ENCODE data around the gene LPP. TPM values are rescaled to one million over a fixed set of nuclear protein-coding genes. Genes with fewer than 3 reads are reported as not detected.

The LPP gene
- total RNA-seq, 1 donor: 196 TPM

DNA sequence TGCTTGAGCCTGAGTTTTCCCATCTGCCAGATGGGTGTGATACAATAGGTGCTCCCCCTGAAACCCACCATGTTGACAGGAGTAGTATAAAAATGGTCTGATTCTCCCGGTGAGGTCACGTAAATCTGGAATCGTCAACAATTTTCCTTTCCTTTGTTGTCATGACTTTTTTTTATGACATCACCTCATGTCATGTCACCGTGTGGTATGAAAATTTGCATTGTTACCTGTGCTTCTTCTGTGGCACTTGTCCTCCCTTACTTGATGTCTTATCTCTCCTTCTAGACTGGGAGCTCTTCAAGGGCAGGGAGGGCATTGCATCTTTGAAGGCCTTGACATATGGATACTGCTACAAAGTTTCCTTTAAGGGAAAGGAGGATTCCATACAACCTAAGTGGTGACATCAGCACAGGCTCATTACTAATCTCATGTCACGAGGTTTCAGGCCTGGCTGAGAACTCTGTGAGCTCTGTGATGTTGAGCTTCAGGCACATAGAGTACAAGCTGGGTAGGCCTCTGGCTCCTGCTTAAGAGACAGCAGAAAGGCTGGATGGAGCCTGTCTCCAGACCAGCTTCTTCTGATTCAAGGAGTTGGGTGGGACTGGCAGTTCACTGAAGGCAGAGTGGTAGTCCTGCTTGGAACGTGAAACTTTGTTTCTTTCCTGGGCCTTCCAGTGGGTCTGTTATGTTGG lies 66.3 kb downstream of the LPP start:
- H3K4me3 ChIP-seq (ENCODE audit: low read depth, low read length): no peak overlapping the region
- peak; percentile 52 for DNase-seq (ENCODE audit: low read depth)
- TF ChIP-seq, protein P1, sequence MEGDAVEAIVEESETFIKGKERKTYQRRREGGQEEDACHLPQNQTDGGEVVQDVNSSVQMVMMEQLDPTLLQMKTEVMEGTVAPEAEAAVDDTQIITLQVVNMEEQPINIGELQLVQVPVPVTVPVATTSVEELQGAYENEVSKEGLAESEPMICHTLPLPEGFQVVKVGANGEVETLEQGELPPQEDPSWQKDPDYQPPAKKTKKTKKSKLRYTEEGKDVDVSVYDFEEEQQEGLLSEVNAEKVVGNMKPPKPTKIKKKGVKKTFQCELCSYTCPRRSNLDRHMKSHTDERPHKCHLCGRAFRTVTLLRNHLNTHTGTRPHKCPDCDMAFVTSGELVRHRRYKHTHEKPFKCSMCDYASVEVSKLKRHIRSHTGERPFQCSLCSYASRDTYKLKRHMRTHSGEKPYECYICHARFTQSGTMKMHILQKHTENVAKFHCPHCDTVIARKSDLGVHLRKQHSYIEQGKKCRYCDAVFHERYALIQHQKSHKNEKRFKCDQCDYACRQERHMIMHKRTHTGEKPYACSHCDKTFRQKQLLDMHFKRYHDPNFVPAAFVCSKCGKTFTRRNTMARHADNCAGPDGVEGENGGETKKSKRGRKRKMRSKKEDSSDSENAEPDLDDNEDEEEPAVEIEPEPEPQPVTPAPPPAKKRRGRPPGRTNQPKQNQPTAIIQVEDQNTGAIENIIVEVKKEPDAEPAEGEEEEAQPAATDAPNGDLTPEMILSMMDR (IDR thresholded peaks at IDR 0.05; ENCODE audit: insufficient read depth, low read depth, low read length): no peak

DNA sequence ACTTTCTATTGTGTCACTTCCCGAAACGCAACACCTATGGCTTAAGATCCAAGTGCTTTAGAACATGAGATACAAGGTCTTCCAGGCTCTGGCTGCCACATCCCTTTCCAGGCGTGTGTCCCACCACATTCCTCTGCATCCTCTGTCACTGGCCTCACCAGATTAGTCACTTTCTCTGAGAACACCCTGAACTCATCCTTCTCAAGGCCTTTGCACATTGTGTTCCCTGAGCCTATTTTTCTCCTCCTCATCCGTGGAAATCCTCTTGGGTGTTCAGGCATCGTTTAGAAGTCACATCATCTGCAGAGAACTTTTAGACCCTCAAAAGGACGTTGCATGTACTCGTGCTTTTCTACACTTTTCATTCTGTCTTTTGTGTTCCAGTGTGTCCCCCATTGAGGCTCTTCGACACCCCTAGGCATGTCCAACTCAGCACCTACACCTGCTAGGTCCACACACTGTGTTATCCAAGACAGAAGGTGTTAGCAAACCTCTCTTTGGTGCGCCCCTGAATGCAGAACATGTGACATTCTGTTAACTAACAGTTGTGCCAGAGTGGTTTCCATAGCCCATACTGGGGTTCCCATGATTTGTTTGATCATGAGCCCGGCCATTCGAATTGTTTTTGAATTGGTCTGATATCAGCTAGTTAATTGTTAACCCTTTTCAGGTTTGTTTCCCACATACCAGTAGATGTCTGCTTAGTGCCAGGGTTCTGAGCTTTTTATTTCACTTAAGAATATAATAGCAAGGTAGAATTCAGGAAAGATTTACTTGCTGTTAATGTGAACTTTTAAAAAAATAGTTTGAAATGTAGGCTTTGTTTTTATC lies 67.2 kb downstream of the LPP start:
- peak; percentile 73 for DNase-seq (ENCODE audit: low read depth)
- TF ChIP-seq, protein P1 (IDR thresholded peaks at IDR 0.05; ENCODE audit: insufficient read depth, low read depth, low read length): no peak
- H3K4me3 ChIP-seq (ENCODE audit: low read depth, low read length): no peak overlapping the region

DNA sequence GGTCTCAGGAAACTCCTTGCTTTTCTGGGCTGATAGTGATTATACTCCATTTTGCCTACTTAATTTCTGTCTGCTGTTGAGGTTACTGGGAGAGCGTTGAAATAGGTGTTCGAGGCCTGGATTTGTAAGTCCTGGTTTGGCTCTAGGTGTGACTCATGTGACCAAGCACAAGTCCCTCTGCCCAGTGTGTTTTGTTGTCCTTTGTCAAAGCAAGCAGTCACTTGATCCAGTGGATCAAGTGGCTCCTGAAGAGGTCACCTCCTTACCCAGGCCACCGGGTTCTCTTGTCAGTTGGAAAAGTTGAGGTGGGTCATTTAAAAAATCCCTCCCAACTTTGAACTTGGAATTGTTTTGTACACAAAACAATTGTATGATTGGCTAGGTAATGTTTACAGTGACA lies 70.0 kb downstream of the LPP start:
- TF ChIP-seq, protein P1 (IDR thresholded peaks at IDR 0.05; ENCODE audit: insufficient read depth, low read depth, low read length): no peak
- H3K4me3 ChIP-seq (ENCODE audit: low read depth, low read length): no peak overlapping the region
- DNase-seq (ENCODE audit: low read depth): no peak

DNA sequence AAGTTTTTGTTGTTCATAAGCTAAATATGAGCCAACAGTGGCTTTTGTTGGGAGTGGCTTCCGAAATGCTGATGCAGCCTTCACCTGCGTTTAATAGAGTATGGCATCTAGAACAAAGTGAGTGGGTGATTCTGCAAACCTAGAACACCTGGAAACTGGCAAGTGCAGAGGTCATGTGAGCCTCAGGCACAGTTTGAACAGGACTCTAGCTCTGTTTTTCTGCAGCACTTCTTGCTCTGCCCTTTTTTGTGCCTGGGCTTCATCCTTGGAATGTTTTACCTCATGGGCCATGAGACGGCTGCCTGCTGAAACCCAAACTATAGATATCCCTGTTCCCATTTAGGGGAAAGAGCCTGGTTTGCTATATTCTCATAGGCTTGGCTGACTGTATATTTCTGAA lies 73.5 kb downstream of the LPP start:
- TF ChIP-seq, protein P1 (IDR thresholded peaks at IDR 0.05; ENCODE audit: insufficient read depth, low read depth, low read length): no peak
- H3K4me3 ChIP-seq (ENCODE audit: low read depth, low read length): no peak overlapping the region
- no peak for DNase-seq (ENCODE audit: low read depth)

DNA sequence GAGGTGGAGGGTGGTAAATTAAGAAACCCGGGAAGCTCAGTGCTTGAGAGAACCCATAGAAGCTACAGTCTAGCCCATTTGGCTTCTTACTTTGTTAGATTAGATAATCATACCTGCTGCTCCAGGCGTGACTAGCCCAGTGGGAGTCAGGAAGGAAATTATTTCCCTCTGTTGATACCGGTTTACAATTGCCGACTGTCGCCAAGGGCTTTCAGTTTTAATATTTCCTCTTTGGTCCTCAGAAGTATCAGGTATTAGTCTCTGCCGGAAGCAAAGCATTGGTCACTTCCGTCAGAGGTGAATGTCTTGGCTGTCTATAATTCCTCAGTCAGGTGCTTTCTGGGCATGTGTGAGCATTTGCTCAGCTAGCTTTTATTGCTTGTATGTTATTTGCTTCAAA lies 75.2 kb downstream of the LPP start:
- TF ChIP-seq, protein P1 (IDR thresholded peaks at IDR 0.05; ENCODE audit: insufficient read depth, low read depth, low read length): no peak
- DNase-seq (ENCODE audit: low read depth): no peak
- H3K4me3 ChIP-seq (ENCODE audit: low read depth, low read length): no peak overlapping the region

DNA sequence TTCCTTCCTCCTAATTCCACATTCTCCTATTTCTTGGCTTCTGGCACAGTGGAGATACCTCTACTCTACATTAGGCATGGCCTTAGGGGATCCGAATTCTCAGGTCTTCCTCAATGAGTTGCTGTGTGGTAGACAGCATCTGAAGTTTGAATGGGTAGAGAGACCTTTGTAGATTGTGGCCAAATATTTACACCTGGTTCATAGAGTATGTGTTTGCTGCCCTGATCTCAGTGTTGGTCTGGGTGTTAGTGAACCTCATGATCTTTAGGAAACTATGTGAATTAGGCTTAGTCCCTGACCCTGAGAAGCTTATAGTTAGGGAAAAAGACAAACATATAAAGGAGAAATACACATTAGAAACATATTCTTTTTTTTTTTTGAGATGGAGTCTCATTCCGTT lies 75.8 kb downstream of the LPP start:
- TF ChIP-seq, protein P1 (IDR thresholded peaks at IDR 0.05; ENCODE audit: insufficient read depth, low read depth, low read length): no peak
- H3K4me3 ChIP-seq (ENCODE audit: low read depth, low read length): no peak overlapping the region
- no peak for DNase-seq (ENCODE audit: low read depth)
